ENCODE results near the gene CHCHD2. TPM values are rescaled to one million over a fixed set of nuclear protein-coding genes. Genes with fewer than 3 reads are reported as not detected.

The CHCHD2 gene
- total and polyA plus RNA-seq, 2 of the 13 experiments (the other 11 are each of a cell fraction or from before 2014, with no cell fraction given): 330 to 572 TPM

DNA sequence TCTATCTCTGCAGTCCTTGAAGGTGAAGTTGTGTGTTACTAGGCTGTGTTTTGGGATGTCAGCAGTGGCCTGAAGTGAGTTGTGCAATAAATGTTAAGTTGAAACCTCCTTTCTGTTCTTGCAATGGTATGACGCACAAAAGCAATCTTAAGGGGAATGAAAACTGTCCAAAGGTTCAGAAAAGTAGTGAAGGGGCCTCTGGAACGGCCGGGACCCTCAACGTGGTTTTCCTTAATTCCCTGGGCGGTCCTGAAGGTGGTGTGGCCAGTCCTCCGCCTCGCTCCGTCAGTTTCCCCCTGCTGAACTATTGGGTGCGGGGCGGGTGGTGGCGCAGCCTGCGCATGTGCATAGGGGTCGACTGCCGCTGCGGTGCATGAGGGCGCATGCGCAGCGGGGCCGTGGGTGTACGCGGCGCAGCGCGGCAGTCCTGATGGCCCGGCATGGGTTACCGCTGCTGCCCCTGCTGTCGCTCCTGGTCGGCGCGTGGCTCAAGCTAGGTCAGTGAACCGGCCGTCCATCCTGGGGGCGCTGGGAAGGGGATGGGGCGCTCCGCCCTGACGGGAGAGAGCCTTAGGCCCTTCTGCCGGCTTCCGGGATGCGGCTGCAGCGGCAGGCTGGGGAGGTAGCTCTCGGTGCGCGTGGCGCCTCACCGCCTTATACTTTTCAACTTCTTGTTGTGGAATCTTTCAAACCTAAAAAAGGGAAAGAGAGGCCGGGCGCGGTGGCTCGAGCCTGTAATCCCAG, 42.2 kb downstream of the CHCHD2 start, which contains the start of gene SUMF2 (continued):
- TF ChIP-seq, protein P1, sequence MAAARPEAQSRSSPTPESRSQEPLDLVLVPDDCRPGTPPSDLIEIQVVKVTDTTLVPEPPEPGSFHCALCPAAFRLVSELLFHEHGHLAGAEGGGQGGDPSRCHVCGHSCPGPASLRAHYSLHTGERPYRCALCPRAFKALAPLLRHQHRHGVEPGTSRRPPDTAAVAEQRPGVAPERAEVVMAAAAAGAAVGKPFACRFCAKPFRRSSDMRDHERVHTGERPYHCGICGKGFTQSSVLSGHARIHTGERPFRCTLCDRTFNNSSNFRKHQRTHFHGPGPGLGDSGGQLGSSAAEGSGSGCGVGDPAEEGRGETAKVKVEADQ (CRISPR knock-in tag; IDR thresholded peaks at IDR 0.05; ENCODE audit: borderline replicate concordance): peak; percentile 51; the same call in 1 of the 2 replicates
- TF ChIP-seq ZNF816 (CRISPR knock-in tag; IDR thresholded peaks at IDR 0.05; ENCODE audit: borderline replicate concordance) (no peak), NCOA2 (CRISPR knock-in tag; IDR thresholded peaks at IDR 0.05) (no peak), ZNF343 (CRISPR knock-in tag; IDR thresholded peaks at IDR 0.05) (no peak), MIXL1 (CRISPR knock-in tag; IDR thresholded peaks at IDR 0.05) (no peak; the same call in 1 of the 2 replicates), PLRG1 (conservative IDR thresholded peaks at IDR 0.05) (no peak), ZFP82 (CRISPR knock-in tag; IDR thresholded peaks at IDR 0.05; ENCODE audit: borderline replicate concordance) (peak; percentile 61; the same call in 1 of the 2 replicates), PHB2 (IDR thresholded peaks at IDR 0.05; ENCODE audit: partially characterized antibody) (no peak), REPIN1 (CRISPR knock-in tag; IDR thresholded peaks at IDR 0.05; ENCODE audit: borderline replicate concordance, low read depth) (no peak; the same call in 1 of the 2 replicates), POLR2A (IDR thresholded peaks at IDR 0.05; ENCODE audit: insufficient read depth in 1 of 2, low read depth in 2 of 2, low read length in 2 of 2) (peak; percentile 71 to 92), NR3C1 (CRISPR knock-in tag; IDR thresholded peaks at IDR 0.05) (no peak), ZNF672 (CRISPR knock-in tag; IDR thresholded peaks at IDR 0.05) (no peak), MED8 (CRISPR knock-in tag; IDR thresholded peaks at IDR 0.05; ENCODE audit: insufficient replicate concordance) (peak; percentile 69), EZH2 (conservative IDR thresholded peaks at IDR 0.05; ENCODE audit: low read depth, low read length) (no peak), ZNF616 (CRISPR knock-in tag; IDR thresholded peaks at IDR 0.05; ENCODE audit: low read depth) (peak; percentile 62; the same call in 1 of the 2 replicates), KMT2A (CRISPR knock-in tag; IDR thresholded peaks at IDR 0.05) (peak; percentile 67; the same call in 1 of the 2 replicates), ZNF256 (CRISPR knock-in tag; conservative IDR thresholded peaks at IDR 0.05) (no peak; the same call in 1 of the 2 replicates), SP2 (CRISPR knock-in tag; IDR thresholded peaks at IDR 0.05) (peak; percentile 33)
- TF ChIP-seq, protein P2, sequence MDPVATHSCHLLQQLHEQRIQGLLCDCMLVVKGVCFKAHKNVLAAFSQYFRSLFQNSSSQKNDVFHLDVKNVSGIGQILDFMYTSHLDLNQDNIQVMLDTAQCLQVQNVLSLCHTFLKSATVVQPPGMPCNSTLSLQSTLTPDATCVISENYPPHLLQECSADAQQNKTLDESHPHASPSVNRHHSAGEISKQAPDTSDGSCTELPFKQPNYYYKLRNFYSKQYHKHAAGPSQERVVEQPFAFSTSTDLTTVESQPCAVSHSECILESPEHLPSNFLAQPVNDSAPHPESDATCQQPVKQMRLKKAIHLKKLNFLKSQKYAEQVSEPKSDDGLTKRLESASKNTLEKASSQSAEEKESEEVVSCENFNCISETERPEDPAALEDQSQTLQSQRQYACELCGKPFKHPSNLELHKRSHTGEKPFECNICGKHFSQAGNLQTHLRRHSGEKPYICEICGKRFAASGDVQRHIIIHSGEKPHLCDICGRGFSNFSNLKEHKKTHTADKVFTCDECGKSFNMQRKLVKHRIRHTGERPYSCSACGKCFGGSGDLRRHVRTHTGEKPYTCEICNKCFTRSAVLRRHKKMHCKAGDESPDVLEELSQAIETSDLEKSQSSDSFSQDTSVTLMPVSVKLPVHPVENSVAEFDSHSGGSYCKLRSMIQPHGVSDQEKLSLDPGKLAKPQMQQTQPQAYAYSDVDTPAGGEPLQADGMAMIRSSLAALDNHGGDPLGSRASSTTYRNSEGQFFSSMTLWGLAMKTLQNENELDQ (CRISPR knock-in tag; IDR thresholded peaks at IDR 0.05; ENCODE audit: borderline replicate concordance): no peak
- TF ChIP-seq, protein P3, sequence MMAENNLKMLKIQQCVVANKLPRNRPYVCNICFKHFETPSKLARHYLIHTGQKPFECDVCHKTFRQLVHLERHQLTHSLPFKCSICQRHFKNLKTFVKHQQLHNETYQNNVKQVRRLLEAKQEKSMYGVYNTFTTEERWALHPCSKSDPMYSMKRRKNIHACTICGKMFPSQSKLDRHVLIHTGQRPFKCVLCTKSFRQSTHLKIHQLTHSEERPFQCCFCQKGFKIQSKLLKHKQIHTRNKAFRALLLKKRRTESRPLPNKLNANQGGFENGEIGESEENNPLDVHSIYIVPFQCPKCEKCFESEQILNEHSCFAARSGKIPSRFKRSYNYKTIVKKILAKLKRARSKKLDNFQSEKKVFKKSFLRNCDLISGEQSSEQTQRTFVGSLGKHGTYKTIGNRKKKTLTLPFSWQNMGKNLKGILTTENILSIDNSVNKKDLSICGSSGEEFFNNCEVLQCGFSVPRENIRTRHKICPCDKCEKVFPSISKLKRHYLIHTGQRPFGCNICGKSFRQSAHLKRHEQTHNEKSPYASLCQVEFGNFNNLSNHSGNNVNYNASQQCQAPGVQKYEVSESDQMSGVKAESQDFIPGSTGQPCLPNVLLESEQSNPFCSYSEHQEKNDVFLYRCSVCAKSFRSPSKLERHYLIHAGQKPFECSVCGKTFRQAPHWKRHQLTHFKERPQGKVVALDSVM (CRISPR knock-in tag; IDR thresholded peaks at IDR 0.05): no peak
- TF ChIP-seq, protein P4, sequence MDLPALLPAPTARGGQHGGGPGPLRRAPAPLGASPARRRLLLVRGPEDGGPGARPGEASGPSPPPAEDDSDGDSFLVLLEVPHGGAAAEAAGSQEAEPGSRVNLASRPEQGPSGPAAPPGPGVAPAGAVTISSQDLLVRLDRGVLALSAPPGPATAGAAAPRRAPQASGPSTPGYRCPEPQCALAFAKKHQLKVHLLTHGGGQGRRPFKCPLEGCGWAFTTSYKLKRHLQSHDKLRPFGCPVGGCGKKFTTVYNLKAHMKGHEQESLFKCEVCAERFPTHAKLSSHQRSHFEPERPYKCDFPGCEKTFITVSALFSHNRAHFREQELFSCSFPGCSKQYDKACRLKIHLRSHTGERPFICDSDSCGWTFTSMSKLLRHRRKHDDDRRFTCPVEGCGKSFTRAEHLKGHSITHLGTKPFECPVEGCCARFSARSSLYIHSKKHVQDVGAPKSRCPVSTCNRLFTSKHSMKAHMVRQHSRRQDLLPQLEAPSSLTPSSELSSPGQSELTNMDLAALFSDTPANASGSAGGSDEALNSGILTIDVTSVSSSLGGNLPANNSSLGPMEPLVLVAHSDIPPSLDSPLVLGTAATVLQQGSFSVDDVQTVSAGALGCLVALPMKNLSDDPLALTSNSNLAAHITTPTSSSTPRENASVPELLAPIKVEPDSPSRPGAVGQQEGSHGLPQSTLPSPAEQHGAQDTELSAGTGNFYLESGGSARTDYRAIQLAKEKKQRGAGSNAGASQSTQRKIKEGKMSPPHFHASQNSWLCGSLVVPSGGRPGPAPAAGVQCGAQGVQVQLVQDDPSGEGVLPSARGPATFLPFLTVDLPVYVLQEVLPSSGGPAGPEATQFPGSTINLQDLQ (CRISPR knock-in tag; IDR thresholded peaks at IDR 0.05): peak; percentile 93

All from HepG2 (cell line).